ENCODE data around the gene ADAMTS13.
"Not testable (repeated sequence)": the region's sequence is repeated elsewhere in the genome, so short reads cannot be mapped to it uniquely, and the experiment has no call there.

Gene ADAMTS13

DNA sequence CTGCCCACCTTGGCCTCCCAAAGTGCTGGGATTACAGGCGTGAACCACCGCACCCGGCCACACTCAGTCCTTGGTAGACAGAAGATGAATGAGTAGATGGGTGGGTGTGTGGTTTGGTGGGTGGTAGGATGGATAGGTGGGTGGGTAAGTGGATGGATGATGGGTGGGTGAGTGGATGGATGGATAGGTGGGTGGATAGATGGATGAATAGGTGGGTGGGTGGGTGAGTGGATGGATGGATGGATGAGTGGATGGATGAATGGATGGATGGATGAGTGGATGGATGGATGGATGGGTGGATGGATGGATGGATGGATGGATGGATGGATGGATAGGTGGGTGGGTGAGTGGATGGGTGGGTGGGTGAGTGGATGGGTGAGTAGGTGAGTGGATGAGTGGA lies 29.9 kb upstream of the ADAMTS13 start:
- not testable (repeated sequence) for DNase-seq (ENCODE audit: low read depth, low spot score)

DNA sequence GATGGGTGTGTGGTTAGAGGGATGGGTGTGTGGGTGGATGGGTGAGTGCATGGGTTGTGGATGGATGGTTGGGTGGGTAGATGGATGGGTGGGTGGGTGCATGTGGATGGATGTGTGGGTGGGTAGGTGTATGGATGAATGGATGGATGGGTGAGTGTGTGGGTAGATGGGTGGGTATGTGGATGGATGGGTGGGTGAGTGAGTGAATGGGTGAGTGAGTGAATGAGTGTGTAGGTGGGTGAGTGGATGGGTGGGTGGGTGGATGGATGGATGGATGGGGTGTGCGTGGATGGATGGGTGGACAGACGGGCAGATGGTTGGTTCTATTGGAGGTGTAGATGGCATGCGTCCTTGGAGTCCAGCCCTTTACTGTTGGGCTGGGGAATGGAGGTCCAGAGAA lies 28.8 kb upstream of the ADAMTS13 start:
- no peak for DNase-seq (ENCODE audit: low read depth, low spot score)

DNA sequence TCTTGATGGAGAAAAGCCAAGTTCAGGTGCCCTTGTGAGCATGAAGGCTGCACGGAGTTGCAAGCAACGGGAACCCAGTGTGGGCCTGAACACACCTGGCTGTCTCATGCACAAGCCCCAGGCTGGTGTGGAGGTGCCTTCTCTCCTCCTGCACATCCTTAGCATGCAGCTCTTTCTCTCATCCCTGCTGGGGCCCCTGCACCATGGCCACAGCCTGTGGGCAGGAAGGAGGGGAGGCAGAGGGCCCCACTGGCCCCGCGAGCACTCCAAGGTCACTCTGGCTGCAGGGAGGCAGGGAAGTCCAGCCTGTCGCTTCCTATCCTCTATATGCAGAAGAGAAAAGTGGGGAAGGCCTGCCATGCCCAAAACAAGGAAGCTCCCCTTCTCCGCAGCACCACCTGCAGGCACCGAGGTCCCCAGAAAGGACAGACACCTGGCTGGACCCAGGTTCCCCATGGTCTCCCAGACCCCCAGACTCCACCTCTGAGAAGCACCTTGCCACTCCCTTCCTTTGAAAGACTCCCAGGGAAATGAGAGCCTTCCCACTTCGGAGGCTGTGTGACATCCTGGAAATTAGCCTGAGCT lies 27.4 kb upstream of the ADAMTS13 start:
- DNase-seq (ENCODE audit: low read depth, low spot score): no peak

DNA sequence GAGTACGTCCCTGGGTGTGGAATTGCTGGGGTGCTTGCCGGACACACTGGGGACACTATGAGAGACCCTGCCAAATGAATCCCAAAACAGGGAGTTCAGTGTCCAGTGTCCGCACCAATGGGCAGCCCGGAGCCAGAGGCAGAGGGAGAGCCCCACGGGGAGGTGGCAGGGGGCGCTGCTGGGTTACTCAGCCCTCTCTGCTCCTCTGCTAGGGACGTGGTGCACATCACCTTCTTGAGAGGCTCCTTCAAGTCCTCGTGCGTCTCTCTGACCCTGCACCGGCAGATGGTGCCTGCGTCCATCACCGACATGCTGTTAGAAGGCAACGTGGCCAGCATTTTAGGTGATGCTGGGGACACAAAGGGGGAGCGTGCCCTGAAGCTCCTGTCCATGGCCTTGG lies 25.2 kb upstream of the ADAMTS13 start:
- DNase-seq (ENCODE audit: low read depth, low spot score): no peak

DNA sequence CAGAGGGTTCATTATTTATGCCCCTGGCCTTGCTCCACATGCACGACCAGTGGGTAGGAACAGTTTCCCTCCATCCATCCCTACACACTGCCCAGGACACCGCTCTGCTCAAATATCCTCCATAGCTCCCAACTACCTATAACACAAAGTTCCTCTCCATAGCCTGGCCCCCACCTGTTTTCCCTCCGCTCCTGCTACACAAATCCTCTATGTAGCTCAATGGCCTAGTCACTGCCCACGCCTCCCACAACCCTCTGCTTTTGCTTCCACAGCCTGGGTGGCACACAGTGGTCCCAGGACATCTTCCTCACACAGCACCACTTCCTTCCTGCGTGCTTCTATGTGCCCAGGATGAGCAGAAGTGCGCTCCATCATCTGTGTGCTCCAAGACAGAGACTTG lies 24.8 kb upstream of the ADAMTS13 start:
- DNase-seq (ENCODE audit: low read depth, low spot score): no peak

DNA sequence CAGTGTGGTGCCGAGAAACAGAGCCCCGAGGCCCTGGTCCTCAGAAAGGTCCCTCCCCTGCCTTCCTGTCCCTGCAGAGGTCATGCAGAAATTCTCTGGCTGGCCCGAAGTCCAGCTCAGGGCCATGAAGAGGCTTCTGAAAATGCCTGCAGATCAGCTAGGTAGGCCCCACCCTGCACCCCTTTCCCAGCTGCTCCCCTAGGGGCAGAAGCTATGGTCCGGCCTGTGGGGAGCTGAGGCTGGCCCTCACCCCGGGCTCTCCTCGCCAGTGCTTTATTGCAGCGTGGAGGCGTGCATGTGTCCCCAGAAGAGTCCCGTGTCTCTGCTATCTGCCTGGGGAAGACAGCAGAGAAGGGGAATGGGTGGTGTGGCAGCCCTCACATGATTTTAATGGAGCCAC lies 24.3 kb upstream of the ADAMTS13 start:
- DNase-seq (ENCODE audit: low read depth, low spot score): no peak

DNA sequence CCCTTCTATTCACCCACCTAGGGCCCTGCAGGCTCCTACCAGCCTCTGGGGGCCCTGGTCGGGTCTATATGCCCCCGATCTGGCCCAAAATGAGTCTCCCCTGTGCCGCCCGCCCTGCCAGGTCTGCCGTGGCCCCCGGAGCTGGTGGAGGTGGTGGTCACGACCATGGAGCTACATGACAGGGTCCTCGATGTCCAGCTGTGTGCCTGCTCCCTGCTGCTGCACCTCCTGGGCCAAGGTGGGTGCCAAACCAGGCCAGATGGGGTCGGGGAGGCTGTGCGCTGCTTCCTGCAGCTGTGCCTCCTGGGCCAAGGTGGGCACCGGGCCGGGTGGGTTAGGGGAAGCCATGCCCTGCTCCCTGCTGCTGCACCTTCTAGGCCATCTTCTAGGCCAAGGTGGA lies 21.9 kb upstream of the ADAMTS13 start:
- no peak for DNase-seq (ENCODE audit: low read depth, low spot score)

DNA sequence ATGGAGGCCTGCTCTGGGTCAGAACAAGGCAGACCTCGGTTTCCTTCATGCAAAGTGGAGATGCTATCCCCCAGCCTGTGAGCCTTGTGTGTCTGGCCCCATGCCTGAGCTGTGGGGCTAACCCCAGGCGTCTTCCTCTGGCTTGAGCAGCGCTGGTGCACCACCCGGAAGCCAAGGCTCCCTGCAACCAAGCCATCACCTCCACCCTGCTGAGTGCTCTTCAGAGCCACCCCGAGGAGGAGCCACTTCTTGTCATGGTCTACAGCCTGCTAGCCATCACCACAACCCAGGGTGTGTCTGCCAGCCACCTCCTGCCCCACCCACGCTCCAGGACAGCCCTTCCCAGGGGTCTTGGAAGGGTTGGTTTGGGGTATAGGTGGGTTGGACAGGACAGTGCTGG lies 20.6 kb upstream of the ADAMTS13 start:
- no peak for DNase-seq (ENCODE audit: low read depth, low spot score)

DNA sequence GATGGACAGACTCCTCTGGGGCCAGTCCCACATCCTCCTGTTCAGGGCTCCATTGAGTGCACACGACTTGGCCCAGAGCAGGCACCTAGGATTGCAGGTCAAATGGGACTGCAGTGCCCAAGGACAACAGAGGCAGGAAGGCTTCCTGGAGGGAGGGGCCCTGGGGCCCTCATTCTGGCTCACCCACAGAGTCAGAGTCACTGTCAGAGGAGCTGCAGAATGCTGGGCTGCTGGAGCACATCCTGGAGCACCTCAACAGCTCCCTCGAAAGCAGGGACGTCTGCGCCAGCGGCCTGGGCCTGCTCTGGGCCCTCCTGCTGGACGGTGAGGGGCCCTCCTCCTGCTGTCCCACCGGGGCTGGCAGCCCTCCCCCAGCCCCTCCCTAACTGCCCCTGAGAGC lies 19.5 kb upstream of the ADAMTS13 start:
- DNase-seq (ENCODE audit: low read depth, low spot score): no peak

DNA sequence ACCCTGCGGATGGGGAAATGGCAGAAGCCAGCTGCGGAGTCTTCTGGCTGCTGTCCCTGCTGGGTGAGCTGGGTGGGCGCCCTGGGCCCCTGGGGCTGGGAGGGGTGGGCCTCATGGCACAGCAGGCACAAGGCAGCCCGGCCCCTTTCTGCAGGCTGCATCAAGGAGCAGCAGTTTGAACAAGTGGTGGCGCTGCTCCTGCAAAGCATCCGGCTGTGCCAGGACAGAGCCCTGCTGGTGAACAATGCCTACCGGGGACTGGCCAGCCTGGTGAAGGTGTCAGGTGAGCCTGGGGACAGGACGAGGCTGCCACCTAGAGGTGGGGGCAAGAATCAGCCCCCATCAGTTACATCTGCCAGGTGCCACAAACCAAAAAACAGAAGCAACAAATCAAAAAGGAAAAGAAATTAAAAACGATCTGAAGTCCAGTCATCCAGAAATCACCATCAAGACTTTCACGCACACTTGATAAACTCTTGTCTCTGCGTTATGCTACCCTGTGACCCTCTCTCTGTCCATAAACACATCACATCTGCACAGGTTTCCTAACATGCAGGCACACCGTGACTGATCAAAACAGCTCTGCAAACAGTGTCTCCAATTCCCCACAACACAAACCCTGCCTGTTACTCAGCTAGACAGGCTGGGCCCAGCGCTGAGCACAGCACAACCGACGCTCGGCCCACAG lies 18.3 kb upstream of the ADAMTS13 start:
- no peak for DNase-seq (ENCODE audit: low read depth, low spot score)

DNA sequence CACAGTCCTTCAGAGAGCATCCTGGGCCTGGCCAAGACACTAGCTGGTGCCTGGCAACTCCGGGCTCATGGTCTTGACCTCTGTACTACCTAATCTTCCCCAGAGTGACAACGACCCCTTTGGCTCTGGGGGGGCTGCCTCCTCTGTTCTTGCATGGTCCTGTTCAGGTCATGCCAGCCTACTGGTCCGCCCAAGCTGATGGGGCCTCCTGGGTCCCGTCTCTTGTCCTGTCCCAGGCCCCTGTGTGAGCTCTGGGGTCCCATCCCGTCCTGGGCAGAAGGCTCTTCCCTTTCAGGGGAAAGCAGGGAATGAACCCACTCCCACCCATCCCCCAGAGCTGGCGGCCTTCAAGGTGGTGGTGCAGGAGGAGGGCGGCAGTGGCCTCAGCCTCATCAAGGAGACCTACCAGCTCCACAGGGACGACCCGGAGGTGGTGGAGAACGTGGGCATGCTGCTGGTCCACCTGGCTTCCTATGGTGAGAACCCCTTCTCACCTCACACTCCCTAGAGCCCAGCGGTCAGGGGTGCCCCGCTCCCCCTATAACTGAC lies 17.6 kb upstream of the ADAMTS13 start:
- DNase-seq (ENCODE audit: low read depth, low spot score): no peak

DNA sequence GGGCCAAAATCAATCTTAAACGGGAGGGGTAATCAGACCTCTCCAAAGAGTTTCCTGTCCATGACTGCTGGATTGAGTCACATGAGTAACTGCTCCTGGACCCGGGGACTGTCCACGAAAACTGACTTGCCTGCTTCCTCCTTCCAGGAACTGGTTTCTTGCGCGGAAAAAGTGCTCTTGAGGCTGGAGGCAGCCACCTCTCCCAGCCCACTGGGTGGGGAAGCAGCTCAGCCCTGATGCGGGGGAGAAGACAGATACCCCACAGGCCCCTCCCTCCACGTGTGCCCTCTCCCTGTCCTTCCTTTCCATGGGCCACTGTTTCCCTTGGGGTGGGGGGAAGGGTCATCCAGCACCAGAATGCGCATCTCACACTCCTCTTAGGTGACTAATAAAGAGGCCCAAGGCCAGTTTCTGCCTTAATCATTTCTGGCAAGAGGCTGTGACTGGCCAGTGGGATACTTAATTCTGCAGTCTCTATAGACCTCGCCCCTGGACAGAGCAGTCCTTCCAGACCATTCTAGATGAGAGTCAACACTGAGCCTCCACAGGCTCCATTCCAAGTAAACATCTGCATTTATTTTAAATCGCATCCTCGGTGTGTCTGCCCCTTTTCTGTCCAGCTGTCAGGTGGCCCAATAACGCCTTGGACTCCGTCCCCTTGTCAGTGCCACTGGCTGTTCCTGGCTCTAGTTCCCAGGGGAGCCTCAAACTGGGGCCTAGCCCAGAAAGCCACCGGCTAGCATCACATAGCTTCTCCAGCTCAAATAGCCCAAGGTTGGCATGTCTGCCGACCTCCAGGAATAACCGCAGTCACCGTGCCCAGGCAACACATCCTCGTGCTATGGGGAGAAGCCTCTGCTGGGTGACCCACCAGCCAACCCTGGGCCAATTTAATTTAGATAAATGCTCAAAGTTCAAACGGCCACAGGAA lies 16.4 kb upstream of the ADAMTS13 start:
- no peak for DNase-seq (ENCODE audit: low read depth, low spot score)

DNA sequence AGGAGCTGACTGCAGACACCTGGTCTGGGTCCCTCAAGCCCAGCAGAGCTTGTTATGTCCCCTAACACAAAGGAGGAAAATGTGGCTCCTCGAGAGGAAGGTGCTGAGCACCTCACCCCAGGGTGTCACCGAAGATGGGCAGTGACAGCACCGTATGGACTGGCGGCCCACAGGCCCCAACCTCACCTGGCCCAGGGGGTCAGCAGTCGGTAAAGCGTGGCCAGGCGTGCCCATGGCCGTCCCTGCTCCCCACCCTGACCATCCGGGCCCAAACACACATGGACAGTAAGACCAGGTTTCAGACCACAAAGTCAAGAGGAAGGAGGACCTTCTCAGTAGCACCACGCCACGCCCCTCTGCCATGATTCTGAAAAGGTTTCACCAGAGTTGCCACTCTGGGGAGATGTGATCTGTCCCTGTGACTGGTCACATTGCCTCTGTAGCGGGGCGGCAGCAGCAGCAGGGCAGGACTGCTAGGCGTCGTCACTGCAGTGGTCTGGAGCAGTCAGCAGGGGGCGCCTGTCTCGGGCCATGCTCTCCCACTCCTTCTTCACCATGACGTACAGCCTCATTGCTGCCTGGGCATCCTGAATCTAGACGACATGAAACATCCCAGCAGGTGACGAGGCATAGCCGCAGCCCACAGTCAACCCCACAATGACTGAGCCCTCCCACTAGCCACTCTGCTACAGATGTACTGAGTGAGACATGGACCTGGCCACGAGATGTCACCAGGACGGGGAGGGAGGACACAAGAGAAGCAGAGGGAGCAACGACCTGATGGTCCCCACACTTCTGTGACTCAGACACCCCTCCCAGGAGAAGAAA lies 15.5 kb upstream of the ADAMTS13 start:
- DNase-seq (ENCODE audit: low read depth, low spot score): peak; percentile 51

DNA sequence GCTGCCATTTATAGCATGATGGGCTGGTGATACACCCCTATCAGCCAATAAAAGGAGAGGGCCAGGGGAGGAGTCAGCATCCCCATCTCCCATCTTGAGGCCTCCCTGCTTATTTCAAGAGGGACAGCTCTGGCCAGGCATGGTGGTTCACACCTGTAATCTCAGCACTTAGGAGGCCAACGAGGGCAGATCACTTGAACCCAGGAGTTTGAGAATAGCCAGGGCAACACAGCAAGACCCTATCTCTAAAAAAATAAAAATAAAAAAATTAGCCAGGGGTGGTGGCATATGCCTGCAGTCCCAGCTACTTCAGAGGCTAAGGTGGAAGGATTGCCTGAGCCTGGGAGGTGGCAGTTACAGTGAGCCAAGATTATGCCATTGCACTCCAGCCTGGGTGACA lies 14.1 kb upstream of the ADAMTS13 start:
- DNase-seq (ENCODE audit: low read depth, low spot score): no peak

DNA sequence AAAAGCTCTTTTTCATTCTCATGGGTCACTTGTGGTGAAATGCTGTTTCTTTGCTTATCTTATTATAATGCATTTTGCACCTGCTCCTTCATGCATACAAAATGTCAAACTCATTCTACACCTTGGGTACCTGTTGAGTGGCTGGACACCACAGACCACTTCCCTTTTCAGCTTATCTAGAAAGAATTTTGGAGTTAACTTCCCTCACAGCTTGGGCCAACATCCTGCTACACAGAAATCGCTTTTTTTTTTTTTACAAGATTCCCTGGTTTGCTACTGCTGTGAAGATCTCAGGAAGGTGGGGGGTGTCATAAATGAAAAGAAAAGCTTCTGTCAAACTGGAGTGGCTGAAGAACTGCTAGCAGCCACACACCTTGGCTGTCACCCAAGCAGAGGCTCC lies 7.0 kb upstream of the ADAMTS13 start:
- no peak for DNase-seq (ENCODE audit: low read depth, low spot score)

DNA sequence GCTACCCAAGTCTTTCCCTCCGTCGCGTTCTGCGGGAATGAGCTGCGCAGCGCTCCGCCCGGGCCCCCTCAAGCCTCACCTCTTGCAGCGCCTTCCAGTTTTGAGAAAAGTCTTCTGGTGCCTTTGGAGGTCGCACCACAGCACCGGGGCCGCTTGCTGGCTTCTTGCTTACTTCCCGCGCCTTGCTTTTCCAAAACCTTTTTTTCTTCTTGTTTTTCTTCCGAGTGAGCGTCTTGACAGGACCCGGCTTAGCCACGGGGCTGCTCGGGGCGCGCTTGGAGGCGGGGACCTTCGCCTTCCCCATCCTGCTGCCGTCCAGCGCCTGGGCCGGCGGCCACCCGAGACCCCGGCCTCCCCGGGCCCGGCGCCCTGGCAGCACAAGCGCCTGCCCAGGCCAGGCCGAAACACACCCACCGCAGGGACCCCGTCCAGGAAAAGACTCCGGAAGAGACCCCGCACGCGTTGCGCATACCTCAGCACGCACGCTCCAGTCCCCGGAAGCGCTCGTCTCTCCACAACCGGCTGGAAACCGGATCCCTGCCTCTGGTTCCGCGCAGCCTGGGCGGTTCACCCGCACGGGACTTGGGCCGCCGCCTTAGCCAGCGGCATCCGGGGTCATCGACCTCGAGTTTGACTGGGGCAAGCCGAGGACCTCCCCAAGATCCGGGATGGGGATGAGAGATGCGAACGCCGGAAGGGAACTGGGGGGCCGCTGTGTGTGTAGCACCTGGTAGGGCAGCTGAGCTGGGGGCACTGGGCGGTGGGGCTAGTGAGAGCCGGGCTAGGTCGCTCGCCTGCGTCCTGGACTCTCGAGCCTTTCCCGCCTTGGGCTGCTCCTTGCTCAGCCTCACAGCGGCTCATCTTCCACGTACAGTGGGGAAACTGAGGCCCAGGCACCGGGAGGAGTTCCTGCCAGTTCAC lies 4.4 kb upstream of the ADAMTS13 start, which contains the start of gene REXO4:
Gene REXO4, minus strand, starts transcription at position 470 of the 921 bp plus-strand sequence. Its CDS starts 166 bp downstream, at position 304.
- DNase-seq (ENCODE audit: low read depth, low spot score): peak; percentile 66

DNA sequence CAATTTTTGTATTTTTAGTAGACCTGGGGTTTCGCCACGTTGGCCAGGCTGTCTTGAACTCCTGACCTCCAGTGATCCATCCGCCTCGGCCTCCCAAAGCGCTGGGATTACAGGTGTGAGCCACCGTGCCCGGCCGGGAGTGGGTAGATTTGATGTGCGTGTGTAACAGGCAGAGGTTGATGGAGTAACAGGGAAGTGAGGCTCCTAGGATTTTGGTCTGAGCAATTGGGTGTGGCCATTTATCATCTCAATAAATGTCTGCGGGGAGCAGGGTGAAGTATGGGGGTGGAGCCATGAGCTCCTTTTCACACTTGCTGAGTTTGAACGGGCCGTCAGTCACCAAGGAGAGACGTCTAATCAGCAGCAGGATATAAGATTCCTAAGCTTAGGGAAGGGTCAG lies 3.2 kb upstream of the ADAMTS13 start:
- no peak for DNase-seq (ENCODE audit: low read depth, low spot score)

DNA sequence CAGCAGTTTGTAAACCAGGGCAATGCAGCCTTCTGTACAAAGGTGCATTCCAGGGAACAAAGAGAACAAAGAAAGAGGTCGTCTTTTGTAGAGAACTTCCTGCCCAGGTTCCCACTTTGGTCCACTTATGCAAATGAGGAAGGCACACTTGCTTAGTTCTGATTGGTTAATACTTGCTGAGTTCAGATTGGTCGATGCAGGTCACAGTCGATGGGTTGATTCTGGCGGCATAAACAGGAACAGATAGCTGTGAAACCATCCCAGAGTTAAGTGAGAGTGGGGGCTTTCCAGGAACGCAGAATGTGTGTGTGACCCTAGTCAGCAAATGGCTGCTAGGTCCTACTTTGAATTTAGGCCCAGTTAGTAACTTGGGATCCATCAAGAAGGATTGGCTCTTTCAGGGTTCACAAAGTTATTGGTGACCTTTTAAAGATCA lies 1.8 kb upstream of the ADAMTS13 start:
- DNase-seq (ENCODE audit: low read depth, low spot score): no peak

DNA sequence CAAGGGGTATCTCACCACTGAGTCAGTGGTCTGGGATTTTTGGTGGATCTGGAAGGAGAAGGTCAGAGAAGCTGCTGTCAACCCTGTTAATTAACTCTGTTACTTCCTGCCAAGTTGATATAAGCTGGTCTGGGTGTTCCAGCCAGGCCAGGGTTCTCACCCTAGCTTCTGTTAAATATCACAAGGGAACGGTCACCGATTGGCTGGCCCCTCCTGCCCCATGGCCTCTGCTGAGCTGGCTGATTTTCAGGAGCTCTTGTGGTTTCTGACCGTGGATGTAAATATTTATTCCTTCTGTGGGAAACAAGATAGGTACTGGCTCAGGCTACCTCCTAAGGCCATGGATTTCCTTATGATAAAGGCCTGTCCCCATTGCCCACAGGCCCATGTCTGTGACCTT lies 1.0 kb downstream of the ADAMTS13 start:
- DNase-seq (ENCODE audit: low read depth, low spot score): no peak

DNA sequence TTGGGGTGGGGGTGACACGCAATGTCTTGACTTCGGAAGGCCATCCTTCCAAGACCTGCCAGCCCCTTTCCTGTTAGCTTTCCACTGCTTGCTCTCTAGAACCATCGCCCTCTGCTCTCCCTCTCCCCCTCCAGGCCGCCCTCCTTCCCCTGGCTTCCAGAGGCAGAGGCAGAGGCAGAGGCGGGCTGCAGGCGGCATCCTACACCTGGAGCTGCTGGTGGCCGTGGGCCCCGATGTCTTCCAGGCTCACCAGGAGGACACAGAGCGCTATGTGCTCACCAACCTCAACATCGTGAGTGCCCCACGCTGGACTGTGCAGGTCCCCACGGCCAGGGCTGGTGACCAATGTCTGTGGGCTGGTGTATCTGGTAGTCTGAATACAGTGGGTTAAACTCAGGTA lies 2.0 kb downstream of the ADAMTS13 start:
- DNase-seq (ENCODE audit: low read depth, low spot score): no peak
